GM12874 (cell line): ENCODE results near the gene SSUH2.

Experiments
- CTCF ChIP-seq: IDR thresholded peaks from 2 replicates; pipeline ENCODE4 v1.5.1; 2011; ENCODE audit warnings: low read depth, mild to moderate bottlenecking, control low read depth, low read length, moderate library complexity; ENCODE audit not compliant: insufficient read depth

SSUH2 gene

GRCh38 chr3:8575364-8576104 lies 69.1 kb downstream of the SSUH2 start:
- no peak for TF ChIP-seq CTCF

- no peak for TF ChIP-seq CTCF
Observed at GRCh38 chr3:8574670-8575322, 69.8 kb downstream of the SSUH2 start.

- TF ChIP-seq CTCF = no peak
Observed at GRCh38 chr3:8574040-8574669, 70.4 kb downstream of the SSUH2 start.

GRCh38 chr3:8573342-8573926 lies 71.2 kb downstream of the SSUH2 start:
- no peak for TF ChIP-seq CTCF

DNA sequence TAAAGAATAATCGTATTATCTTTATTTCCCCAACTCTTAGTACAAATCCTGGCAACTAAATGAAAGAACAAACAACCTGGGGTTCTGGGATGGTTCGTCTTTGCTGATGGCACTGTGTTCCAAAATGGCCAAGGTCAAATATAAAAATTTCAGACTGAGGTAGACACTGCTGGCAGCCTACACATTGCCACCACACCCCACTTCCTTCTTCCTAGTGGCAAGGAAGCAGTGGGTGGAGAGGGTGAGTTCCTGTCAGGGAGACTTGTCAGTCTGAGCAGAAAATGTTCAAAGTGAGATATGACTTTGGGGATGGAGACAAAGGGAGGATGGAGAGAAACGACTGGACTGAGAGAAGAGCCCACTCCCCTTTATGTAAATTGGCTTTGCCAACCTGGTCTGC lies 73.3 kb downstream of the SSUH2 start:
- TF ChIP-seq CTCF = no peak
